Chondrocyte (in vitro differentiated cells): ENCODE data around the gene ADAM12. TPM values are rescaled to one million over a fixed set of nuclear protein-coding genes. Genes with fewer than 3 reads are reported as not detected.
A peak's percentile ranks its signal among the peaks of the same experiment; 100 is the strongest.

Experiments
- DNase-seq: peaks from one replicate; pipeline ENCODE4 v3.0.0; 2021; ENCODE audit warnings: mixed read lengths, low spot score
- H3K27ac Mint-ChIP-seq: one replicate; pipeline ENCODE4 v1.8.0; 2021; ENCODE audit warnings: mild to moderate bottlenecking, moderate library complexity, mixed read lengths; ENCODE audit not compliant: unreplicated experiment
- H3K27me3 Mint-ChIP-seq: 2 replicates; pipeline ENCODE4 v1.8.0; 2021; ENCODE audit warnings: low read depth, mixed read lengths
- H3K36me3 Mint-ChIP-seq: 2 replicates; pipeline ENCODE4 v1.8.0; 2021; ENCODE audit warnings: low read depth, mixed read lengths
- H3K4me1 Mint-ChIP-seq: 2 replicates; pipeline ENCODE4 v1.8.0; 2021; ENCODE audit warnings: low read depth, mild to moderate bottlenecking, mixed read lengths
- H3K4me3 Mint-ChIP-seq: one replicate; pipeline ENCODE4 v1.8.0; 2021; ENCODE audit warnings: mild to moderate bottlenecking, moderate library complexity, mixed read lengths; ENCODE audit not compliant: unreplicated experiment
- H3K9me3 Mint-ChIP-seq: 2 replicates; pipeline ENCODE4 v1.8.0; 2021; ENCODE audit warnings: low read depth, mixed read lengths
- total RNA-seq: library from RNA; stranded (reverse); gene quantifications from 3 replicates; pipeline ENCODE4 v1.2.1, GENCODE V29; 2021
- TF ChIP-seq, protein P1 (sequence below): fragments of 200-600 bp; sonication (generic); IDR thresholded peaks from 2 replicates; pipeline ENCODE4 v1.5.0; 2021; ENCODE audit warnings: antibody characterized with exemption, mild to moderate bottlenecking, moderate library complexity

The ADAM12 gene
- total RNA-seq, 1 donor from 2014 or later = 175 TPM

DNA sequence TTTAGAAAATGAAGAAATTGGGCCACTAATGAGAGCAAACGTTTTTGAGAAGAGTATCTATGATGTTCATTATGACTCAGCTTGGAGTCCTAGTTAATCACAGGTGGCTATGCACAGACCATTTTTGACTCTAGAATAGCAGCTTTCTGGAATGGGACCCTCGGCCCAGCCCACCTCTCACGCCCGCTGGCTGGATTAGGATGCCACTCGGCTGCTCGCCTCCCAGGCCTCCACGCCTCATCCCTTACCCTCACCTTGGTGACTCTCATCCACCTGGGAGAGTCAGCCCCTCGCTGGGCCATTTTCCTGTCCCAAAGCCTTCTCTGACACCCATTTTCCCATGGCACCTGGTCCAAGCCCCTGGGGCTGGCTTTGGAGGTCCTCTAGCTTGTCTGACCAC, 173.6 kb downstream of the ADAM12 start:
- Mint-ChIP-seq H3K4me3 (no peak overlapping the region), H3K27me3 (no peaks in the 10 kb centered on the region), H3K36me3 (peaks cover 5% of the 10 kb centered on the region), H3K4me1 (peaks cover 43% of the 10 kb centered on the region), H3K27ac (no peak overlapping the region), H3K9me3 (no peaks in the 10 kb centered on the region)
- TF ChIP-seq, protein P1, sequence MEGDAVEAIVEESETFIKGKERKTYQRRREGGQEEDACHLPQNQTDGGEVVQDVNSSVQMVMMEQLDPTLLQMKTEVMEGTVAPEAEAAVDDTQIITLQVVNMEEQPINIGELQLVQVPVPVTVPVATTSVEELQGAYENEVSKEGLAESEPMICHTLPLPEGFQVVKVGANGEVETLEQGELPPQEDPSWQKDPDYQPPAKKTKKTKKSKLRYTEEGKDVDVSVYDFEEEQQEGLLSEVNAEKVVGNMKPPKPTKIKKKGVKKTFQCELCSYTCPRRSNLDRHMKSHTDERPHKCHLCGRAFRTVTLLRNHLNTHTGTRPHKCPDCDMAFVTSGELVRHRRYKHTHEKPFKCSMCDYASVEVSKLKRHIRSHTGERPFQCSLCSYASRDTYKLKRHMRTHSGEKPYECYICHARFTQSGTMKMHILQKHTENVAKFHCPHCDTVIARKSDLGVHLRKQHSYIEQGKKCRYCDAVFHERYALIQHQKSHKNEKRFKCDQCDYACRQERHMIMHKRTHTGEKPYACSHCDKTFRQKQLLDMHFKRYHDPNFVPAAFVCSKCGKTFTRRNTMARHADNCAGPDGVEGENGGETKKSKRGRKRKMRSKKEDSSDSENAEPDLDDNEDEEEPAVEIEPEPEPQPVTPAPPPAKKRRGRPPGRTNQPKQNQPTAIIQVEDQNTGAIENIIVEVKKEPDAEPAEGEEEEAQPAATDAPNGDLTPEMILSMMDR = no peak
- DNase-seq = no peak

DNA sequence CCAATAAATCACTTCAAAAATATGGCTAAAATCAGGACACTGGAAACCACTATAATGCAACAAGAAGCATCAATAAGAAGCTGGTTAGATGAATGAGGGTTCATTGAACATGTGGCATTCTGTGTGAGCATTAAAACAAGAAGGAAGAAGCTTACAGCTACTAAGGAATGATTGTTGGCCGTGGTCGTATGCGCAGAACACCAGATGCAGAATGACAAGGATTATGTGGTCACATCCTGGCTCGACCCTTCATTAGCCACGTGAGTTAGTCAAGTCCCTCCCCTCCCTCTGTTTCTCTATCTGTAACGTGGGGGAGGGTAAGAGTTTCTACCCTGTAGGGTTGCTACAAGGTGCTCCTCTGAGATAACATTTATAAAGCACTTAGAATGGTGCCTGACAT, 174.3 kb downstream of the ADAM12 start:
- Mint-ChIP-seq H3K36me3 (peaks cover 5% of the 10 kb centered on the region), H3K27me3 (no peaks in the 10 kb centered on the region), H3K4me1 (peaks cover 49% of the 10 kb centered on the region), H3K27ac (no peak overlapping the region), H3K9me3 (no peaks in the 10 kb centered on the region), H3K4me3 (no peak overlapping the region)
- no peak for DNase-seq
- TF ChIP-seq, protein P1 = no peak

DNA sequence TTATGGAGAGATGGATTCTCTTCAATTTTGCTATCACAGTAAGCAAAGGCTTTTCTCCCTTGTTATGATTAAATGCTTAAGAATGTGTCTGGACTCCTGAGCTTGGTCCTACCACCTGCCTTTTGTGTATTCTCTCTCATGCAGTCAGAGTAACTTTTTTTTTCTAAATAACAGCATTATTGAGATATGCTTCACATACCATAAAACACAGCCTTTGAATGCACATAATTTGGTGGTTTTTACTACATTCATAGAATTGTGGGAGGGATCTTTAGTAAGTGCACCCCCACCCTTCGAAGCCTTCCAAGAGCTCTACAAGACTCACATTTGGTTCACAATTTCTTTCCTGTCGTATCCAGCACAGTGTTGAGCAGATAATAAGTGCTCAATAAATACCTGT, 175.5 kb downstream of the ADAM12 start:
- H3K27ac Mint-ChIP-seq = no peak overlapping the region
- H3K9me3 Mint-ChIP-seq = no peaks in the 10 kb centered on the region
- H3K36me3 Mint-ChIP-seq = peaks cover 3% of the 10 kb centered on the region
- peaks cover 62% of the 10 kb centered on the region for H3K4me1 Mint-ChIP-seq
- H3K4me3 Mint-ChIP-seq = no peak overlapping the region
- DNase-seq = no peak
- TF ChIP-seq, protein P1 = no peak
- H3K27me3 Mint-ChIP-seq = no peaks in the 10 kb centered on the region

DNA sequence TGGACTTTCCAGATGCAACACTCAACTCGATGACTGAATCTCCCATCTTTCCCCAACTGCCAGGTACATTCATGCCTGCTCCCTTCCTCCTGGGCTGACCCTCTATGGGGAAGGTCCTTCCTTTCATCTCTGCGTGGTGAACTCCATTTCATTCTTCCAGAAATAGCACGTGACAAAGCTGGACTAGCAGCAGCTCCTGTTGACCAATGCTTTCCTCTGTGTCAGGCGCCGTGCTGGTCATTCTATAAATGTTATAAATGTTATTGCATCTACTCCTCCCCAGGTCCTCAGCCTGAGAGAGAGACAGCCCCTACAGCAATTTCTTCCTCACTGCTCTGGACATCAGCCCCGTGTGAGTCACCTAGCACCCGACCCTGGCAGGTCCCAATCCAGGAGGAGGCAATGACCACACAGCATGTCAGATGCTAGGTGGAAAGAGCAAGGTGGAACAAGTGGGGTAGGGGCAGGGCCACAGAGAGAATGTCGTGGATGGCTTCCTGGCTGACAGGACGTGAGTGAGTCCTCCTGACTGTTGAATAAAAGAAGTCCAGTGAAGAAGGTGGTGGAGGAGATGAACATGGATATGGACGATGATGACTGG, 178.1 kb downstream of the ADAM12 start:
- Mint-ChIP-seq H3K36me3 (peaks cover 6% of the 10 kb centered on the region), H3K27me3 (no peaks in the 10 kb centered on the region), H3K4me1 (peaks cover 69% of the 10 kb centered on the region), H3K27ac (peak overlapping the region; percentile 92), H3K9me3 (peaks cover 3% of the 10 kb centered on the region), H3K4me3 (no peak overlapping the region)
- DNase-seq = no peak
- TF ChIP-seq, protein P1 = no peak

DNA sequence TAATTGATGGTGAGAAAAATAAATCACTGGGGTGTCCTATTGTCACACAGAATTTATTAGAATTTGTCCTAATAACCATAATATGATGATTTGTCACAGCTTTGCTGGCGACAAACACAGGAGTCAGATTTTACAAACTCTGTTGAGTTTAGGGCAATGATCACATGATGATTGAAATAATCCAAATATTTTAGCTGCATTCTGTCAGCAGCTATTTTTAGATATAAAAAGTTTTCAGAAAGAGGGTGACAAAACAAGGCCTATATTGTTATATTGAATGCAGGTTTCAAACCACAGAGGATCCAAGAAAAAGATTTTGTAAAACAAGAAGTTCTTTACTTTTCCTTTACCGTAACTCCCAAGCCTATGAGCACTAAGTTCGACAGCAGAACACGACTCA, 178.8 kb downstream of the ADAM12 start:
- no peak for DNase-seq
- H3K4me1 Mint-ChIP-seq = peaks cover 76% of the 10 kb centered on the region
- TF ChIP-seq, protein P1 = no peak
- no peaks in the 10 kb centered on the region for H3K27me3 Mint-ChIP-seq
- peak overlapping the region; percentile 36 for H3K4me3 Mint-ChIP-seq
- peak overlapping the region; percentile 92 for H3K27ac Mint-ChIP-seq
- peaks cover 6% of the 10 kb centered on the region for H3K36me3 Mint-ChIP-seq
- H3K9me3 Mint-ChIP-seq = peaks cover 3% of the 10 kb centered on the region
